ENCODE data around the gene KCNJ9.

Gene KCNJ9

GRCh38 chr1:160053548-160054365 lies 27.6 kb upstream of the KCNJ9 start:
- POLR2A ChIA-PET, result no interaction called here
- TF ChIP-seq LEF1 (IDR thresholded peaks at IDR 0.05; ENCODE audit: borderline replicate concordance), result no peak
- no peak for TF ChIP-seq SUZ12 (IDR thresholded peaks at IDR 0.05)
- TF ChIP-seq HDGF (IDR thresholded peaks at IDR 0.05; ENCODE audit: borderline replicate concordance), result no peak
- no peak for TF ChIP-seq CTBP1 (IDR thresholded peaks at IDR 0.05; ENCODE audit: borderline replicate concordance)
- no peak for TF ChIP-seq PKNOX1 (IDR thresholded peaks at IDR 0.05)
- CTCF ChIA-PET, result no interaction called here
- no peak for DNase-seq (ENCODE audit: extremely low spot score)

GRCh38 chr1:160056648-160057169 lies 24.6 kb upstream of the KCNJ9 start:
- CTCF ChIA-PET, result interaction anchor here (0.7 kb wide), 1 partner anchor 19 kb away, joined by 3 read pairs; no protein-coding TSS in a partner anchor
- POLR2A ChIA-PET, result no interaction called here
- TF ChIP-seq FOXA1 (IDR thresholded peaks at IDR 0.05), result no peak
- no peak for DNase-seq (ENCODE audit: extremely low spot score)

GRCh38 chr1:160058087-160058486 lies 23.3 kb upstream of the KCNJ9 start:
- ChIA-PET CTCF (interaction anchor here (0.6 to 1.7 kb wide), 7 partner anchors 9 to 932 kb away, joined by 3 to 20 read pairs (median 10); partner anchors contain the start of gene KCNJ10), POLR2A (no interaction called here)
- DNase-seq (ENCODE audit: extremely low spot score), result peak; percentile 46
- TF ChIP-seq TARDBP (IDR thresholded peaks at IDR 0.05) (no peak), SP1 (IDR thresholded peaks at IDR 0.05) (no peak), CTBP1 (IDR thresholded peaks at IDR 0.05; ENCODE audit: borderline replicate concordance) (no peak), BHLHE40 (IDR thresholded peaks at IDR 0.05; ENCODE audit: borderline replicate concordance) (no peak), ARNT (IDR thresholded peaks at IDR 0.05) (no peak), FOXM1 (IDR thresholded peaks at IDR 0.05; ENCODE audit: borderline replicate concordance) (no peak), L3MBTL2 (conservative IDR thresholded peaks at IDR 0.05) (no peak), HDGF (IDR thresholded peaks at IDR 0.05; ENCODE audit: borderline replicate concordance) (no peak), SUZ12 (IDR thresholded peaks at IDR 0.05) (no peak), ELF4 (IDR thresholded peaks at IDR 0.05) (no peak), PKNOX1 (IDR thresholded peaks at IDR 0.05) (no peak), FOXK2 (IDR thresholded peaks at IDR 0.05) (no peak)

GRCh38 chr1:160061369-160062229 lies 19.7 kb upstream of the KCNJ9 start:
- no peak for TF ChIP-seq FOXM1 (IDR thresholded peaks at IDR 0.05; ENCODE audit: borderline replicate concordance)
- no peak for TF ChIP-seq SUZ12 (IDR thresholded peaks at IDR 0.05)
- no peak for TF ChIP-seq FOXA1 (IDR thresholded peaks at IDR 0.05)
- TF ChIP-seq CTBP1 (IDR thresholded peaks at IDR 0.05; ENCODE audit: borderline replicate concordance), result no peak
- no peak for TF ChIP-seq HDGF (IDR thresholded peaks at IDR 0.05; ENCODE audit: borderline replicate concordance)
- no peak for TF ChIP-seq BHLHE40 (IDR thresholded peaks at IDR 0.05; ENCODE audit: borderline replicate concordance)
- no peak for TF ChIP-seq ELF4 (IDR thresholded peaks at IDR 0.05)
- TF ChIP-seq L3MBTL2 (conservative IDR thresholded peaks at IDR 0.05), result no peak
- TF ChIP-seq ARNT (IDR thresholded peaks at IDR 0.05), result no peak
- TF ChIP-seq LEF1 (IDR thresholded peaks at IDR 0.05; ENCODE audit: borderline replicate concordance), result no peak
- TF ChIP-seq FOXK2 (IDR thresholded peaks at IDR 0.05), result no peak
- no peak for TF ChIP-seq SP1 (IDR thresholded peaks at IDR 0.05)
- no peak for TF ChIP-seq NFRKB (IDR thresholded peaks at IDR 0.05)
- TF ChIP-seq TARDBP (IDR thresholded peaks at IDR 0.05), result no peak
- no peak for TF ChIP-seq ZNF384 (IDR thresholded peaks at IDR 0.05)
- TF ChIP-seq PKNOX1 (IDR thresholded peaks at IDR 0.05), result no peak
- DNase-seq (ENCODE audit: extremely low spot score), result no peak
- ChIA-PET CTCF (interaction anchor here (1.9 to 2.5 kb wide), 2 partner anchors 15 to 17 kb away, joined by 6 to 7 read pairs; no protein-coding TSS in a partner anchor), POLR2A (no interaction called here)

- CTCF ChIA-PET, result interaction anchor here (2.0 kb wide), 1 partner anchor 16 kb away, joined by 7 read pairs; no protein-coding TSS in a partner anchor
- no peak for DNase-seq (ENCODE audit: extremely low spot score)
- TF ChIP-seq ARNT (IDR thresholded peaks at IDR 0.05) (no peak), PKNOX1 (IDR thresholded peaks at IDR 0.05) (no peak), CTBP1 (IDR thresholded peaks at IDR 0.05; ENCODE audit: borderline replicate concordance) (no peak), TARDBP (IDR thresholded peaks at IDR 0.05) (no peak), ELF4 (IDR thresholded peaks at IDR 0.05) (no peak), FOXA1 (IDR thresholded peaks at IDR 0.05) (no peak), FOXM1 (IDR thresholded peaks at IDR 0.05; ENCODE audit: borderline replicate concordance) (no peak), LEF1 (IDR thresholded peaks at IDR 0.05; ENCODE audit: borderline replicate concordance) (no peak), HDGF (IDR thresholded peaks at IDR 0.05; ENCODE audit: borderline replicate concordance) (no peak), SUZ12 (IDR thresholded peaks at IDR 0.05) (no peak), L3MBTL2 (conservative IDR thresholded peaks at IDR 0.05) (no peak), BHLHE40 (IDR thresholded peaks at IDR 0.05; ENCODE audit: borderline replicate concordance) (no peak), ZNF384 (IDR thresholded peaks at IDR 0.05) (no peak), FOXK2 (IDR thresholded peaks at IDR 0.05) (no peak), NFRKB (IDR thresholded peaks at IDR 0.05) (no peak)
- POLR2A ChIA-PET, result no interaction called here
Measured at GRCh38 chr1:160062230-160062532, 19.2 kb upstream of the KCNJ9 start.

All from HEK293T (cell line).